GM06990 (cell line): ENCODE data around the gene KRTAP5-4.
"Not testable (repeated sequence)": the region's sequence is repeated elsewhere in the genome, so short reads cannot be mapped to it uniquely, and the experiment has no call there.

Experiments used
- DNase-seq: peaks from one replicate; pipeline ENCODE4 v3.0.0-alpha.2; 2011; ENCODE audit not compliant: insufficient read length; ENCODE audit errors: extremely low read depth
- H3K27me3 ChIP-seq: replicated peaks from 2 replicates; pipeline ENCODE4 v1.6.0; 2011; ENCODE audit warnings: low read length; ENCODE audit not compliant: control insufficient read depth, insufficient read depth
- H3K36me3 ChIP-seq: 2 replicates; pipeline ENCODE4 v1.5.1; 2011; ENCODE audit warnings: low read length; ENCODE audit not compliant: control insufficient read depth, insufficient read depth
- H3K4me3 ChIP-seq: replicated peaks from 2 replicates; pipeline ENCODE4 v1.5.1; 2011; ENCODE audit warnings: low read depth, mild to moderate bottlenecking, control low read depth, low read length
- CTCF ChIP-seq: IDR thresholded peaks from 2 replicates; pipeline ENCODE4 v1.5.1; 2011; ENCODE audit warnings: low read length, control low read depth, mild to moderate bottlenecking, inconsistent platforms; ENCODE audit not compliant: insufficient read depth, poor library complexity, severe bottlenecking

The KRTAP5-4 gene

DNA sequence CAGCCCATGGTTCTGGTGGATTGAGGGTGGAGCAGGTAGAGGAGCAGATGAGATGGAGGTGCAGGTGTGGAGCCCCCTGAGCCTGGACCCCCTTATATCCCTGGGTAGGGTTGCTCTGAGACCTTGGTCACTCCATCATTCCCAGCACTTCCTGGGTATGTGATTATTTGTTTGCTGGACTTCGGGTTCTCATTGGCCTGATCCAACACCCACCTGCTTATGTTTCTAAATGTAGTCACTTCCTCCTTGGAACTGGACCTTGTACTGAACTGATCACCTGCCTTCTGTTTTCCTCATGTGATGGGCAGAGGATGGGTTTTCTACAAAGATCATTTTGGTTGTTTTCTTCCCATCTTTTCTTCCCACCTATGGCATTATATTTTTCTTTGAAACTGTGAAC is at the start of gene KRTAP5-4:
Gene KRTAP5-4, minus strand, starts transcription at position 53 of the 400 bp plus-strand sequence. Its CDS starts 45 bp downstream, at position 8.
- no peak for TF ChIP-seq CTCF
- no peak within 1 kb of the TSS for H3K4me3 ChIP-seq
- H3K27me3 ChIP-seq: no peaks in the 10 kb centered on the region; the same call in none of the 2 replicates
- no peaks in the 10 kb centered on the region for H3K36me3 ChIP-seq
- no peak for DNase-seq

DNA sequence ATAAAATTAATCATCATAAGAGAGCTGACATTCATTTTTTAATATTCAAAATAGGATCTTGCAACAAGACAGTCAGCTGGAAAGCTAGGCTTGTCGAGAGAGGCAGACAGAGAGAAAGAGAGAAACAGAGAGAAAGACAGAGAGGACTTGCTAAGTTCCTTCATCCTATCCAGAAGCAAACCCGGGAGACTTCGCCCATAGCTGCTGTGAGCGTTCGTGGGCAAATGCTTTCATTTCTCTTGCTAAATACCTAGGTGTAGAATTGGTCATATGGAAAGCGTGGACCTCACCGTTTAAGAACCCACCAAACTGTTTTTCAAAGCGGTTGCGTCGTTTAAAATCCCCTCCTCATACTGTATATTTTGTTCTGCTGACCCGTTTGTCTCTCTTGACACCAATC is 49.7 kb upstream of the KRTAP5-4 start:
- no peak for TF ChIP-seq CTCF
- H3K4me3 ChIP-seq: no peak overlapping the region
- H3K36me3 ChIP-seq: no peaks in the 10 kb centered on the region
- peaks cover 1% of the 10 kb centered on the region; the same call in 1 of the 2 replicates for H3K27me3 ChIP-seq
- no peak for DNase-seq

GRCh38 chr11:1670905-1671371 is 49.0 kb upstream of the KRTAP5-4 start:
- no peak for TF ChIP-seq CTCF

GRCh38 chr11:1670457-1670856 is 48.5 kb upstream of the KRTAP5-4 start:
- not testable (repeated sequence) for H3K27me3 ChIP-seq, DNase-seq, H3K4me3 ChIP-seq, H3K36me3 ChIP-seq

More at GRCh38 chr11:1670905-1671371, 49.0 kb upstream of the KRTAP5-4 start:
- DNase-seq: no peak
- H3K27me3 ChIP-seq: peaks cover 1% of the 10 kb centered on the region; the same call in 1 of the 2 replicates
- H3K36me3 ChIP-seq: no peaks in the 10 kb centered on the region
- no peak overlapping the region for H3K4me3 ChIP-seq

DNA sequence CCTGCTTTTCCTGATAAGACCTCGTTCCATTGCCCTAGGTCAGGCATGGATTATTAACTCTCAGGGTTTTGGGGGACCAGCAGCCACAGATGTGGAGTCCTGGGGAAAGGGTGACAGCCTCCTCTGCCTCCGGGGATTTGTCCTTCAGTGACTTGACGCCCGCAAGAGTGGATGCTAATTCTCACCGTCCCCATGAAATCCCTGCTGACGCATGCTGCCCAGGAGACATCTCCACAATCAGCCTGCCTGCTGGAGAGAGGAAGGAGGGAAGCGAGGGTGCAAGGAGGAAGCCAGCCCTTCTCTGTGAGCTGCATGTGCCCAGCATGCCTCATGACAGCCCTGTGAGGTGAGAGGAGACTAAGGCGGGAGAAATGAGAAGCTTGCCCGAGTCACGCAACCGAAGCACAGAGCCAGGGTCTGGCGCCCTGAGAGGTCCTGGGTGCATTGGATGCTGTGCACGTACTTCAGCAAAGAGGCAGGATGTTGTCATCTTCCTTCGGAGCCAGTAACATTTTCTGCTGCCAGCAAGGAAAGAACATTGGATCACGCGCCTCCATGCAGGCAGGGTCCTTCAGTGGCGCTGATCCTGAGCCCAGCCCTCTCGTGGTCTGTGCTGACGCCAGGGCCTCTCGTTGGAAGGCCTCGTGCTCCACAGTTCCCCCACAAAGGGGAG is 47.7 kb upstream of the KRTAP5-4 start:
- TF ChIP-seq CTCF: no peak
- Histone ChIP-seq H3K36me3 (no peaks in the 10 kb centered on the region), H3K4me3 (no peak overlapping the region), H3K27me3 (peaks cover 1% of the 10 kb centered on the region; the same call in 1 of the 2 replicates)
- no peak for DNase-seq

DNA sequence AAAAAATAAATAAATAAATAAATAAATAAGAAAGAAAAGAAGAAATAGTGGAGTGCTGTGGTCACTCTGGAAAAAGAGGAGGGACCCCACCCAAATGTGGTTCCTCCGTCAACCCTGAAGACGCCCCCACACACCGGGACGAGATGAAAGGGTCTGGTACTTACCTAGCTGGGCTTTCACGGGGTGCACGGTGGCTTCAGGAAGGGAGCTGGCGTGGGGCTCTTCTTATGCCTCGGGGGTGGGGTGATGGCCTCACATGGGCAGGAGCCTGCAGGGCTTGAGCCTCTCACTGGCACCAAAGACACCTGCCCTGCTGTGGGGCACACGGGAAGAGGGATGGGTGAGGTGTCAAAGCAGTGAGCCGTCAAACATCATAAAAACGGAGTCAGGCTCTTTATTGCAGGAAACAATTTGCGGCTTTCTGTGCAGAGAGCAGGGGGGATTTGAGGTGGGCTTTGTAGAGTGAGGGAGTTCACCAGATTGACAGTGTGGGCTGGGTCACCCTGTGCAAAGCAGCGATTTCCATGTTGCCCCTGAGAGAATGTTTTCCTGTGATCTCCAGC is 47.1 kb upstream of the KRTAP5-4 start:
- no peak overlapping the region for H3K4me3 ChIP-seq
- no peaks in the 10 kb centered on the region; the same call in 1 of the 2 replicates for H3K27me3 ChIP-seq
- no peaks in the 10 kb centered on the region for H3K36me3 ChIP-seq
- TF ChIP-seq CTCF: no peak
- DNase-seq: no peak
